ENCODE results near the gene MAN2C1.
"Not testable (repeated sequence)": the region's sequence is repeated elsewhere in the genome, so short reads cannot be mapped to it uniquely, and the experiment has no call there.

MAN2C1 gene

GRCh38 chr15:75367913-75368688 is at the start of gene MAN2C1:
MAN2C1 (minus strand) TSS chr15:75368607; CDS start chr15:75368583, 24 bp downstream.
- peak; percentile 91 to 93 for ATAC-seq

- no peak for ATAC-seq
Measured at GRCh38 chr15:75416584-75416983, 48.2 kb upstream of the MAN2C1 start.

GRCh38 chr15:75410196-75410595 is 41.8 kb upstream of the MAN2C1 start:
- ATAC-seq, result no peak

GRCh38 chr15:75407083-75407482 is 38.7 kb upstream of the MAN2C1 start:
- ATAC-seq, result peak; percentile 88 to 91

GRCh38 chr15:75403892-75404291 is 35.5 kb upstream of the MAN2C1 start:
- ATAC-seq, result no peak

GRCh38 chr15:75397494-75397893 is 29.1 kb upstream of the MAN2C1 start:
- ATAC-seq, result no peak

- no peak for ATAC-seq
Measured at GRCh38 chr15:75389791-75390382, 21.5 kb upstream of the MAN2C1 start.

GRCh38 chr15:75383986-75384385 is 15.6 kb upstream of the MAN2C1 start:
- not testable (repeated sequence) for ATAC-seq

GRCh38 chr15:75380773-75381172 is 12.4 kb upstream of the MAN2C1 start:
- ATAC-seq, result no peak

- no peak for ATAC-seq
Measured at GRCh38 chr15:75371901-75372688, 3.7 kb upstream of the MAN2C1 start.

- ATAC-seq, result no peak
Measured at GRCh38 chr15:75371486-75371885, 3.1 kb upstream of the MAN2C1 start.

GRCh38 chr15:75369897-75370581 is 1.6 kb upstream of the MAN2C1 start:
- no peak for ATAC-seq

- no peak for ATAC-seq
Measured at GRCh38 chr15:75368689-75369239, 357 bp upstream of the MAN2C1 start.

- ATAC-seq, result no peak
Measured at GRCh38 chr15:75367406-75367912, 948 bp downstream of the MAN2C1 start.

GRCh38 chr15:75367006-75367405 is 1.4 kb downstream of the MAN2C1 start:
- no peak for ATAC-seq

GRCh38 chr15:75366163-75366562 is 2.2 kb downstream of the MAN2C1 start:
- ATAC-seq, result no peak

GRCh38 chr15:75364881-75365280 is 3.5 kb downstream of the MAN2C1 start:
- no peak for ATAC-seq

GRCh38 chr15:75363786-75364185 is 4.6 kb downstream of the MAN2C1 start:
- no peak for ATAC-seq

GRCh38 chr15:75362642-75363249 is 5.7 kb downstream of the MAN2C1 start:
- ATAC-seq, result no peak

GRCh38 chr15:75361989-75362641 is 6.3 kb downstream of the MAN2C1 start:
- ATAC-seq, result no peak

- ATAC-seq, result no peak
Measured at GRCh38 chr15:75361361-75361988, 6.9 kb downstream of the MAN2C1 start.

Data from activated CD4-positive, CD25-positive, alpha-beta regulatory T cell treated with anti-CD3 and anti-CD28 coated beads, Interleukin-2, amount 50 U/mL, for 24 hours (primary cell).